ENCODE results near the gene MYO1A.
"Not testable (repeated sequence)": the region's sequence is repeated elsewhere in the genome, so short reads cannot be mapped to it uniquely, and the experiment has no call there.

The MYO1A gene

GRCh38 chr12:56985714-56986113 is 64.2 kb downstream of the MYO1A start:
- H3K27ac ChIP-seq (ENCODE audit: insufficient read depth, low read length, poor library complexity, severe bottlenecking); DNase-seq: not testable (repeated sequence)

GRCh38 chr12:56983386-56983785 is 66.5 kb downstream of the MYO1A start:
- H3K27me3 ChIP-seq (replicated peaks; ENCODE audit: control insufficient read depth, insufficient read depth, low read length, poor library complexity, severe bottlenecking) = no peaks in the 10 kb centered on the region
- DNase-seq = no peak
- H3K36me3 ChIP-seq (ENCODE audit: control insufficient read depth, insufficient read depth, low read length) = no peaks in the 10 kb centered on the region
- H3K9me3 ChIP-seq (ENCODE audit: control insufficient read depth, low read length) = no peaks in the 10 kb centered on the region
- no peak overlapping the region for H3K27ac ChIP-seq (ENCODE audit: insufficient read depth, low read length, poor library complexity, severe bottlenecking)
- H3K4me3 ChIP-seq (ENCODE audit: insufficient read depth, low read depth, low read length, poor library complexity, severe bottlenecking) = no peak overlapping the region
- peaks cover 5% of the 10 kb centered on the region for H3K4me1 ChIP-seq (ENCODE audit: control insufficient read depth, insufficient read depth, low read length, poor library complexity, severe bottlenecking)

More at GRCh38 chr12:56985714-56986113, 64.2 kb downstream of the MYO1A start:
- not testable (repeated sequence) for H3K36me3 ChIP-seq (ENCODE audit: control insufficient read depth, insufficient read depth, low read length); H3K4me3 ChIP-seq (ENCODE audit: insufficient read depth, low read depth, low read length, poor library complexity, severe bottlenecking); H3K9me3 ChIP-seq (ENCODE audit: control insufficient read depth, low read length); H3K27me3 ChIP-seq (replicated peaks; ENCODE audit: control insufficient read depth, insufficient read depth, low read length, poor library complexity, severe bottlenecking); H3K4me1 ChIP-seq (ENCODE audit: control insufficient read depth, insufficient read depth, low read length, poor library complexity, severe bottlenecking)

GRCh38 chr12:56982578-56983236 is 67.2 kb downstream of the MYO1A start:
- not testable (repeated sequence) for H3K27ac ChIP-seq (ENCODE audit: insufficient read depth, low read length, poor library complexity, severe bottlenecking); H3K4me1 ChIP-seq (ENCODE audit: control insufficient read depth, insufficient read depth, low read length, poor library complexity, severe bottlenecking); H3K9me3 ChIP-seq (ENCODE audit: control insufficient read depth, low read length); DNase-seq; H3K27me3 ChIP-seq (replicated peaks; ENCODE audit: control insufficient read depth, insufficient read depth, low read length, poor library complexity, severe bottlenecking); H3K4me3 ChIP-seq (ENCODE audit: insufficient read depth, low read depth, low read length, poor library complexity, severe bottlenecking); H3K36me3 ChIP-seq (ENCODE audit: control insufficient read depth, insufficient read depth, low read length)

GRCh38 chr12:56980941-56981530 is 68.9 kb downstream of the MYO1A start:
- no peak for DNase-seq
- H3K9me3 ChIP-seq (ENCODE audit: control insufficient read depth, low read length) = no peaks in the 10 kb centered on the region
- no peaks in the 10 kb centered on the region for H3K36me3 ChIP-seq (ENCODE audit: control insufficient read depth, insufficient read depth, low read length)
- H3K4me3 ChIP-seq (ENCODE audit: insufficient read depth, low read depth, low read length, poor library complexity, severe bottlenecking) = no peak overlapping the region
- H3K27me3 ChIP-seq (replicated peaks; ENCODE audit: control insufficient read depth, insufficient read depth, low read length, poor library complexity, severe bottlenecking) = no peaks in the 10 kb centered on the region
- no peaks in the 10 kb centered on the region for H3K4me1 ChIP-seq (ENCODE audit: control insufficient read depth, insufficient read depth, low read length, poor library complexity, severe bottlenecking)
- no peak overlapping the region for H3K27ac ChIP-seq (ENCODE audit: insufficient read depth, low read length, poor library complexity, severe bottlenecking)

GRCh38 chr12:56980268-56980667 is 69.7 kb downstream of the MYO1A start:
- Histone ChIP-seq H3K36me3 (ENCODE audit: control insufficient read depth, insufficient read depth, low read length) (no peaks in the 10 kb centered on the region), H3K27me3 (replicated peaks; ENCODE audit: control insufficient read depth, insufficient read depth, low read length, poor library complexity, severe bottlenecking) (no peaks in the 10 kb centered on the region), H3K4me1 (ENCODE audit: control insufficient read depth, insufficient read depth, low read length, poor library complexity, severe bottlenecking) (no peaks in the 10 kb centered on the region), H3K4me3 (ENCODE audit: insufficient read depth, low read depth, low read length, poor library complexity, severe bottlenecking) (no peak overlapping the region), H3K27ac (ENCODE audit: insufficient read depth, low read length, poor library complexity, severe bottlenecking) (no peak overlapping the region), H3K9me3 (ENCODE audit: control insufficient read depth, low read length) (no peaks in the 10 kb centered on the region)
- DNase-seq = no peak

GRCh38 chr12:56979628-56980027 is 70.3 kb downstream of the MYO1A start:
- Histone ChIP-seq H3K27ac (ENCODE audit: insufficient read depth, low read length, poor library complexity, severe bottlenecking) (no peak overlapping the region), H3K4me1 (ENCODE audit: control insufficient read depth, insufficient read depth, low read length, poor library complexity, severe bottlenecking) (no peaks in the 10 kb centered on the region), H3K36me3 (ENCODE audit: control insufficient read depth, insufficient read depth, low read length) (no peaks in the 10 kb centered on the region), H3K9me3 (ENCODE audit: control insufficient read depth, low read length) (no peaks in the 10 kb centered on the region), H3K27me3 (replicated peaks; ENCODE audit: control insufficient read depth, insufficient read depth, low read length, poor library complexity, severe bottlenecking) (no peaks in the 10 kb centered on the region), H3K4me3 (ENCODE audit: insufficient read depth, low read depth, low read length, poor library complexity, severe bottlenecking) (no peak overlapping the region)
- DNase-seq = no peak
